HEK293T (cell line): ENCODE data around the gene RPGRIP1L.

Experiments
- CTCF ChIA-PET: fragments of 350-600 bp; formaldehyde crosslinking; extraction: SDS; loops from one replicate; lab custom pipeline; 2021; ENCODE audit warnings: antibody characterized with exemption, inconsistent platforms; lab: Yijun Ruan, JAX
- POLR2A ChIA-PET: fragments of 350-600 bp; formaldehyde crosslinking; extraction: SDS; loops from one replicate; lab custom pipeline; 2020; ENCODE audit warnings: antibody characterized with exemption, inconsistent platforms; lab: Yijun Ruan, JAX
- DNase-seq: peaks from one replicate; pipeline ENCODE4 v3.0.0; 2012; ENCODE audit warnings: mixed read lengths; ENCODE audit errors: extremely low spot score
- ARNT ChIP-seq: fragments of 450-650 bp; IDR thresholded peaks from 2 replicates; pipeline ENCODE4 v1.6.1; 2017; ENCODE audit warnings: mild to moderate bottlenecking
- BHLHE40 ChIP-seq: fragments of 450-650 bp; IDR thresholded peaks from 2 replicates; pipeline ENCODE4 v1.6.1; 2016; ENCODE audit warnings: mild to moderate bottlenecking, moderate library complexity, borderline replicate concordance
- CTBP1 ChIP-seq: fragments of 450-650 bp; IDR thresholded peaks from 2 replicates; pipeline ENCODE4 v1.6.1; 2016; ENCODE audit warnings: borderline replicate concordance
- ELF4 ChIP-seq: fragments of 450-650 bp; IDR thresholded peaks from 2 replicates; pipeline ENCODE4 v1.6.1; 2017; ENCODE audit warnings: antibody characterized with exemption
- FOXA1 ChIP-seq: fragments of 450-650 bp; IDR thresholded peaks from 2 replicates; pipeline ENCODE4 v1.6.1; 2016; ENCODE audit warnings: mild to moderate bottlenecking
- FOXK2 ChIP-seq: fragments of 450-650 bp; IDR thresholded peaks from 2 replicates; pipeline ENCODE4 v1.6.1; 2016; ENCODE audit warnings: mild to moderate bottlenecking
- FOXM1 ChIP-seq: fragments of 450-650 bp; IDR thresholded peaks from 2 replicates; pipeline ENCODE4 v1.6.1; 2017; ENCODE audit warnings: mild to moderate bottlenecking, borderline replicate concordance
- HDGF ChIP-seq: fragments of 450-650 bp; IDR thresholded peaks from 2 replicates; pipeline ENCODE4 v1.6.1; 2017; ENCODE audit warnings: antibody characterized with exemption, borderline replicate concordance
- L3MBTL2 ChIP-seq: fragments of 450-650 bp; conservative IDR thresholded peaks from 2 replicates; pipeline ENCODE4 v1.6.1; 2016; ENCODE audit warnings: mild to moderate bottlenecking
- LEF1 ChIP-seq: fragments of 450-650 bp; IDR thresholded peaks from 2 replicates; pipeline ENCODE4 v1.6.1; 2017; ENCODE audit warnings: mild to moderate bottlenecking, borderline replicate concordance
- NFRKB ChIP-seq: fragments of 450-650 bp; IDR thresholded peaks from 2 replicates; pipeline ENCODE4 v1.6.1; 2016; ENCODE audit warnings: mild to moderate bottlenecking, moderate library complexity
- SP1 ChIP-seq: fragments of 450-650 bp; IDR thresholded peaks from 2 replicates; pipeline ENCODE4 v1.6.1; 2017
- SUZ12 ChIP-seq: fragments of 450-650 bp; IDR thresholded peaks from 2 replicates; pipeline ENCODE4 v1.6.1; 2016; ENCODE audit warnings: mild to moderate bottlenecking
- ZNF384 ChIP-seq: fragments of 450-650 bp; IDR thresholded peaks from 2 replicates; pipeline ENCODE4 v1.6.1; 2016
- TF ChIP-seq, protein P1 (sequence below): fragments of 450-650 bp; IDR thresholded peaks from 2 replicates; pipeline ENCODE4 v1.6.1; 2016

RPGRIP1L gene

DNA sequence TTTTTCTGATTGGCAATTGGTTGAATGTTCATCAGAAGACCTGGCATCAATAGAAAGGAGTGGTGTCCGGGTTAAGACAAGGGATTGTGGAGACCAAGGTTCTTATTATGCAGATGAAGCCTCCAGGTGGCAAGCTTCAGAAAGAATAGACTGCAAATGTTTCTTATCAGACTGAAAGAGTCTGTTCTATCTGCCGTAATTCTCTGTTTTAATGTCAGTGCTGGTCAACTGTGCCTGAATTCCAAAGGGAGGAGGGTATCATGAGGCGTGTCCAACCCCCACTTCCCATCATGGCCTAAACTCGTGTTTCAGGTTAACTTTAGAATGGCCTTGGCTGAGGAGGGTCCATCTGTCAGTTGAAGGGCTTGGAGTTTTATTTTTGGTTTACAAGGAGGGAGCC, 140.2 kb downstream of the RPGRIP1L start:
- DNase-seq: no peak
- TF ChIP-seq, protein P1, sequence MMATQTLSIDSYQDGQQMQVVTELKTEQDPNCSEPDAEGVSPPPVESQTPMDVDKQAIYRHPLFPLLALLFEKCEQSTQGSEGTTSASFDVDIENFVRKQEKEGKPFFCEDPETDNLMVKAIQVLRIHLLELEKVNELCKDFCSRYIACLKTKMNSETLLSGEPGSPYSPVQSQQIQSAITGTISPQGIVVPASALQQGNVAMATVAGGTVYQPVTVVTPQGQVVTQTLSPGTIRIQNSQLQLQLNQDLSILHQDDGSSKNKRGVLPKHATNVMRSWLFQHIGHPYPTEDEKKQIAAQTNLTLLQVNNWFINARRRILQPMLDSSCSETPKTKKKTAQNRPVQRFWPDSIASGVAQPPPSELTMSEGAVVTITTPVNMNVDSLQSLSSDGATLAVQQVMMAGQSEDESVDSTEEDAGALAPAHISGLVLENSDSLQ: no peak
- no peak for TF ChIP-seq LEF1
- no peak for TF ChIP-seq L3MBTL2
- TF ChIP-seq ZNF384: no peak
- no peak for TF ChIP-seq SUZ12
- no peak for TF ChIP-seq FOXA1
- CTCF ChIA-PET: no interaction called here
- POLR2A ChIA-PET: no interaction called here

DNA sequence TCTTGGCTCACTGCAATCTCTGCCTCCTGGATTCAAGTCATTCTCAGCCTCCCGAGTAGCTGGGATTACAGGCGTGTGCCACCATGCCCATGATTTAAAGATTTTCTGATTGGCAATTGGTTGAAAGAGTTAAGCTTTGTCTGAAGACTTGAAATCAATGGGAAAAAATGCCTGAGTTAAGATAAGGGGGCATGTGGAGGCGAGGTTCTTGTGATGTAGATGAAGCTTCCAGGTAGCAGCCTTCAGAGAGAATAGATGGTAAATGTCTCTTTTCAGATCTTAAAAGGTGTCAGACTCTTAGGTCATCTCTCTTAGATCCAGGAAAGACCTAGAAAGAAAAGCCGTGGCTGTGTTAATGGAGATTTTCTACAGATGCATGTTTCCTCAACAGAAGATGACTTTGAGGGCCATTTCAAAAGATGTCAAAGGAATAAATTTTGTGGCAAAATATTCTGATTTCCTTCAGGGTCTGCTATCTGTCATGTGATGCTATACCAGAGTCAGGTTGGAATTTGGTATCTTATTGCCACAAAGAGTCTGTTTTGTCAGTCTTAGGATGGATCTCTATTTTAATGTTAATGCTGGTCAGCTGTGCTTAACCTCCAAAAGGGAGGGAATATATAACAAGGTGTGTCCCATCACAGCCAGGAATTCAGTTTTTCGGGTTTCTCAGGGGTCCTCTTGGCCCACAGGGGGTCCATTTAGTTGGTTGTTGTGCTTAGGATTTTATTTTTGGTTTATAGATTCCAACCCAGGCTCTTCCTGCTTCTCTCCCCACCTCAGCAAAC, 142.4 kb downstream of the RPGRIP1L start:
- DNase-seq: no peak
- TF ChIP-seq L3MBTL2 (no peak), LEF1 (no peak), SP1 (no peak), CTBP1 (no peak)
- ChIA-PET POLR2A (no interaction called here), CTCF (interaction anchor here (0.9 kb wide), 1 partner anchor 9 kb away, joined by 3 read pairs; no protein-coding TSS in a partner anchor)

DNA sequence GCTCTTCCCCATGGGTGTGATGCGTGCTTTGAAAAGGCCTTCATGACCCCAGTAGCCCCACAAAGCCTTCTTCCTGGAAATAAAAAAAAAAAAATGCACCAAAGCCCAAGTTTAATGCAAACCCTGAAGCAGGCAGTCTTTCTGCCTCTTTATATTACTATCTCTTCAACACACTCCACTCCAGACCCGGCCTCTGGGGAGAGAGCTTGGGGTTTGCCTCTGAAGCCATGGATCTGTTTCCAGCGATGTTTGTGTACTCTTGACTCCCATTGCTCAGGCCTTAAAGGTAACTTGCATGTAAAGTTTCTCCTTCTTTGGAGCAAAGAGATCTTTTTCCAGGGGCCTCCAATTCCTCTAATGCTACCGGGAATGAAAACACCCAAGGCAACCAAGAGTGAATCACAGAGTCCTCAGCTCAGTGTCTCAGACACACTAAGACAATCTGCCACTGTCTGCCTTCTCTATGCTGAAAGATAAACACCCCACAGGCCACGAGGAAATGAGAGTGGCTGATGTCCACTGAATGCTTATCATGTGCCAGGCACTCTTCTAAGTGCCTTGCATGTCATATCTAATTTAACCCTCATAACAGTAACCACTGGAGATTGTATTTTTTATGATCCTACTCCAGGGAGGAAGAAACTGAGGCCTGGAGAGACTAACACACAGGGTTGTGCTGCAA, 144.2 kb downstream of the RPGRIP1L start:
- ChIA-PET CTCF (no interaction called here), POLR2A (no interaction called here)
- DNase-seq: no peak
- TF ChIP-seq FOXK2 (no peak), ARNT (no peak), SUZ12 (no peak), NFRKB (no peak), HDGF (no peak), ZNF384 (no peak), CTBP1 (no peak), SP1 (no peak), ELF4 (no peak)
- TF ChIP-seq, protein P1: no peak

DNA sequence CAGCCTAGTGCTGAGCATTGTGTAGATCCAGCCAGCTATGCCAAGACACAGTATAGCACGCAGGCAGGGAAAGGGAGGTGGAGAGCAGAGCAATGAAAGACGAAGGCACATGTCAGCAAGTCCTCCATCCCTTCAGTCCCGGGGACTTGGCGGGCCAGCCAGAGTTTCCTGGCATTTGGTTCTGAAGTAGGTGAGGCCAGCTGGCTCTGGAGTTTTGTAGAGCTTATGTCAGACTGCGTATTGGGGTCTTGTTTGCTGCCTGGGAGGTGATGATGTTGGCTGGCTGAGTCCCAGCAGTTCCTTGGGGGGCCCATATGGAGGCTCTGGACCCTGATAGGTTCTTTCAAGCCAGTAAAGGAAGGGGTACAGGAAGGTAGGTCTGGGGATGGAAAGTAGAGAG, 144.9 kb downstream of the RPGRIP1L start:
- no peak for DNase-seq
- TF ChIP-seq SUZ12 (no peak), ARNT (no peak), FOXK2 (no peak), FOXM1 (no peak), HDGF (no peak), CTBP1 (no peak), ZNF384 (no peak), L3MBTL2 (no peak), FOXA1 (no peak), SP1 (no peak), ELF4 (no peak), LEF1 (no peak), BHLHE40 (no peak)
- ChIA-PET CTCF (no interaction called here), POLR2A (no interaction called here)

DNA sequence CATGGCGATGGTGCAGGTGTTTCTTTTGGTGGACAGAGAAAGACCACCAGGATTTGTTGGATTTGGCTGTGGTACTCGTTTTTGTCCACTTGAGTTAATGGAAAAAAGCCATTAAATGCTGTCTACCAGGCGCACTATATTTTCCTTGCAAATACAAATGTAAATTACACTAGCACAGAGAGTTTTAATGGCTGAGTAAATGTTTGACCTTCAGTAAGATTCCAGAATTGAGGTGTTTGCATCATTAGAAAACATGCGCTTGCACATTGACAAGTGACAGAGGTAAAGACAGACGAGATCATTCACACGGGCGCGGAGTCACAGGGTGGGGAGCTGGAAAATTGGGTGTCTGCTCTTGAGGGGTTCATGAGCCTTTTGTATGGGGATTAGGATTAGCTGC, 147.1 kb downstream of the RPGRIP1L start:
- DNase-seq: no peak
- ChIA-PET POLR2A (no interaction called here), CTCF (interaction anchor here (0.6 kb wide), 1 partner anchor 63 kb away, joined by 4 read pairs; no protein-coding TSS in a partner anchor)
- TF ChIP-seq LEF1 (no peak), BHLHE40 (no peak), FOXA1 (no peak), CTBP1 (no peak)
- TF ChIP-seq, protein P1: no peak

DNA sequence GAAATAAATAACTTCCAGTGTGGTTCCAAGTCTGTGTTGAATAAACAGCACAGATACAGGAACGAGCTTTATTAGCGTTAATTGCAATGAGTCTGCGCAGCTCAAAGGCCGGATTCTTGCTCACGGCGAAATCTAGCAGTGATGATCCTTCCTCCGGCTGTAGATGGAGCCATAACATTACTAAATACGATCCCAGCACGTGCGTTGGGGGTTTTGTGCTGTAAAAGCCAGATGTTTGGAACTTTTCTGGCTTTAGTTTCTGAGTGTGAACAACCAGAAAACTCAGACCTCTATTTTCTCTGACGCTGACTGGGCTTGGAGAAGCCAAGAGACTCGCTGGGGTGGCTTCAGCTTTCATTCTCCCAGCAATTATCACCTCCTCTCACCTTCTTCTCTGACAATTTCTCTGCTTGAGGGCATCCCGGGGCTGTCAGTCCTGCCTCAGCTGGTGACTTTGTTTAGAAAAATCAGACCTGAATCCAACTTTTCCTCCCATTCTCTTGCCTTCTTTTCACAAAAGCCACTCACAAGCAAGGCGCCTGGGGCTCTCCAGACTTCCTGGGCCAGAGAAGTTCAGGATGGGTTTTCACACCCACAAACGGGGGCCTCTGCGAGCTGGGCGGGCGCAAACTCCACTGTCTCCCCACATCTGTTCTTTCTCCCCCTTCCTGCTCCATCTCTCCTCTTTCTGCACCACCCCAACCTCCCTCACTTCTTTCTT, 153.5 kb downstream of the RPGRIP1L start:
- peak; percentile 82 for DNase-seq
- TF ChIP-seq ARNT (no peak), FOXA1 (no peak), L3MBTL2 (peak; percentile 85), SP1 (no peak), SUZ12 (no peak)
- TF ChIP-seq, protein P1: no peak
- CTCF ChIA-PET: interaction anchor here (0.6 to 1.3 kb wide), 7 partner anchors 14 to 1251 kb away, joined by 3 to 5 read pairs (median 3); no protein-coding TSS in a partner anchor
- POLR2A ChIA-PET: no interaction called here
